ENCODE measurements around the gene PLS3.

GRCh38 chrX:115642311-115642710 lies 81.3 kb downstream of the PLS3 start:
- no peak for TF ChIP-seq HDAC1 (CRISPR knock-in tag; IDR thresholded peaks at IDR 0.05)
- TF ChIP-seq CBX5 (CRISPR knock-in tag; IDR thresholded peaks at IDR 0.05; ENCODE audit: borderline replicate concordance) = no peak
- no peak for TF ChIP-seq ZBTB7A (CRISPR knock-in tag; IDR thresholded peaks at IDR 0.05)
- no peak for TF ChIP-seq NR2C2 (CRISPR knock-in tag; IDR thresholded peaks at IDR 0.05; ENCODE audit: borderline replicate concordance)
- TF ChIP-seq, protein P1, sequence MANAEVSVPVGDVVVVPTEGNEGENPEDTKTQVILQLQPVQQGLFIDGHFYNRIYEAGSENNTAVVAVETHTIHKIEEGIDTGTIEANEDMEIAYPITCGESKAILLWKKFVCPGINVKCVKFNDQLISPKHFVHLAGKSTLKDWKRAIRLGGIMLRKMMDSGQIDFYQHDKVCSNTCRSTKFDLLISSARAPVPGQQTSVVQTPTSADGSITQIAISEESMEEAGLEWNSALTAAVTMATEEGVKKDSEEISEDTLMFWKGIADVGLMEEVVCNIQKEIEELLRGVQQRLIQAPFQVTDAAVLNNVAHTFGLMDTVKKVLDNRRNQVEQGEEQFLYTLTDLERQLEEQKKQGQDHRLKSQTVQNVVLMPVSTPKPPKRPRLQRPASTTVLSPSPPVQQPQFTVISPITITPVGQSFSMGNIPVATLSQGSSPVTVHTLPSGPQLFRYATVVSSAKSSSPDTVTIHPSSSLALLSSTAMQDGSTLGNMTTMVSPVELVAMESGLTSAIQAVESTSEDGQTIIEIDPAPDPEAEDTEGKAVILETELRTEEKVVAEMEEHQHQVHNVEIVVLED (CRISPR knock-in tag; IDR thresholded peaks at IDR 0.05; ENCODE audit: borderline replicate concordance) = no peak
- no peak for TF ChIP-seq WIZ (CRISPR knock-in tag; IDR thresholded peaks at IDR 0.05)
- no peak for TF ChIP-seq PAX8 (CRISPR knock-in tag; IDR thresholded peaks at IDR 0.05; ENCODE audit: borderline replicate concordance)
- TF ChIP-seq, protein P2, sequence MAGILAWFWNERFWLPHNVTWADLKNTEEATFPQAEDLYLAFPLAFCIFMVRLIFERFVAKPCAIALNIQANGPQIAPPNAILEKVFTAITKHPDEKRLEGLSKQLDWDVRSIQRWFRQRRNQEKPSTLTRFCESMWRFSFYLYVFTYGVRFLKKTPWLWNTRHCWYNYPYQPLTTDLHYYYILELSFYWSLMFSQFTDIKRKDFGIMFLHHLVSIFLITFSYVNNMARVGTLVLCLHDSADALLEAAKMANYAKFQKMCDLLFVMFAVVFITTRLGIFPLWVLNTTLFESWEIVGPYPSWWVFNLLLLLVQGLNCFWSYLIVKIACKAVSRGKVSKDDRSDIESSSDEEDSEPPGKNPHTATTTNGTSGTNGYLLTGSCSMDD (CRISPR knock-in tag; IDR thresholded peaks at IDR 0.05) = no peak
